ENCODE measurements around the gene RNF112. TPM values are rescaled to one million over a fixed set of nuclear protein-coding genes. Genes with fewer than 3 reads are reported as not detected.

The RNF112 gene
- total RNA-seq, 2 experiments from 2014 or later = 0.47 TPM; not detected in 1

DNA sequence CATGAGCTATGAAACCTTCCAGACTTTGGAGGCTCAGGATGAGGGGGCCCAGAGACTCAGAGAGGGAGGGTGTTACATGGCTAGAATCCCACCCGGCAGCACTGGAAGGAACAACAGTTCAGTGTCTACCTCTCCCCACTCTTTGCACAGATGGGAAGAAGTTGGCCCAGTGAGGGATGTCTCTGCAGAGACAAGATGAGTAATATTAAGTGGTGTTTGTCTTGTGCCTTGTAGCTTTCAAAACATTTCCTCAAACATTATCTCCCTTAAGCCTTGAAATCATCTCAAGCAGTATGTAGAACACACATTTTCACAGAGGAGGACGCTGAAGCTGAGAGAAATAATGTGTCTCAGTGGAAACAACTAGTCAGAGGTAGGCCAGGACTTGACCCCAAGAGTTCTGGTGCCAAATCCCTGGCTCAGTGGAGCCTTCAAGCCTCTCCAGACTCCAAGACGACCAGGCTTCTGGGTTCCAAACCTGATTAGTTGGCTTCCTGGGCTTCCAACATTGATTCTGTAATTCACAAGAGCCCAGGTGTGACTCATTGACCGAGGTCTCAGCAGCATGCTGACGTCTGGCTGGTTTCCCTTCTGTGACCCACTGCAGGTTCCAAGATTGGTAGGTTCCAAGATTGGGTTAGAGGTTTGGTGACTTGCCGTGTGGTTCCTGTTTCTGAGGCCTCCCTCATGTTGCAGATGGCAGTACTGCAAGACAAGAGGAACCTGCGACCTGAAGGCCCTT is 7.4 kb downstream of the RNF112 start:
- H3K27ac ChIP-seq (ENCODE audit: low read depth, low read length, poor library complexity, severe bottlenecking) = no peak overlapping the region
- no peaks in the 10 kb centered on the region for H4K20me1 ChIP-seq (ENCODE audit: insufficient read depth, low read length)
- ChIA-PET POLR2A (no interaction called here), CTCF (ENCODE audit: unreplicated experiment) (no interaction called here)
- H3K4me1 ChIP-seq (ENCODE audit: insufficient read depth, low read length, poor library complexity, severe bottlenecking) = peaks cover 5% of the 10 kb centered on the region
- H3K9me2 ChIP-seq (ENCODE audit: insufficient read depth, low read length) = no peaks in the 10 kb centered on the region
- H2AFZ ChIP-seq (ENCODE audit: low read length) = peak overlapping the region; percentile 61; the same call in 1 of the 2 replicates
- no peak overlapping the region for H3K4me3 ChIP-seq (ENCODE audit: low read depth, low read length, poor library complexity, severe bottlenecking)
- no peaks in the 10 kb centered on the region for H3K36me3 ChIP-seq (ENCODE audit: insufficient read depth, low read length)
- no peak overlapping the region for H3K4me2 ChIP-seq (ENCODE audit: low read length)
- BruUV-seq (replicated peaks) = no TSS peak
- intact Hi-C loops (cut with micrococcal nuclease; ENCODE audit: unreplicated experiment) = no loop called here
- no peaks in the 10 kb centered on the region for H3K79me2 ChIP-seq (ENCODE audit: insufficient read depth, low read depth, low read length)
- TF ChIP-seq EZH2phosphoT487 (IDR thresholded peaks at IDR 0.05; ENCODE audit: borderline replicate concordance, low read depth, low read length) = no peak
- TF ChIP-seq, protein P1, sequence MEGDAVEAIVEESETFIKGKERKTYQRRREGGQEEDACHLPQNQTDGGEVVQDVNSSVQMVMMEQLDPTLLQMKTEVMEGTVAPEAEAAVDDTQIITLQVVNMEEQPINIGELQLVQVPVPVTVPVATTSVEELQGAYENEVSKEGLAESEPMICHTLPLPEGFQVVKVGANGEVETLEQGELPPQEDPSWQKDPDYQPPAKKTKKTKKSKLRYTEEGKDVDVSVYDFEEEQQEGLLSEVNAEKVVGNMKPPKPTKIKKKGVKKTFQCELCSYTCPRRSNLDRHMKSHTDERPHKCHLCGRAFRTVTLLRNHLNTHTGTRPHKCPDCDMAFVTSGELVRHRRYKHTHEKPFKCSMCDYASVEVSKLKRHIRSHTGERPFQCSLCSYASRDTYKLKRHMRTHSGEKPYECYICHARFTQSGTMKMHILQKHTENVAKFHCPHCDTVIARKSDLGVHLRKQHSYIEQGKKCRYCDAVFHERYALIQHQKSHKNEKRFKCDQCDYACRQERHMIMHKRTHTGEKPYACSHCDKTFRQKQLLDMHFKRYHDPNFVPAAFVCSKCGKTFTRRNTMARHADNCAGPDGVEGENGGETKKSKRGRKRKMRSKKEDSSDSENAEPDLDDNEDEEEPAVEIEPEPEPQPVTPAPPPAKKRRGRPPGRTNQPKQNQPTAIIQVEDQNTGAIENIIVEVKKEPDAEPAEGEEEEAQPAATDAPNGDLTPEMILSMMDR (conservative IDR thresholded peaks at IDR 0.05; ENCODE audit: low read length) = no peak
- peak; percentile 34 for DNase-seq (ENCODE audit: low spot score)
- H3K9me3 ChIP-seq (ENCODE audit: low read length) = no peaks in the 10 kb centered on the region

DNA sequence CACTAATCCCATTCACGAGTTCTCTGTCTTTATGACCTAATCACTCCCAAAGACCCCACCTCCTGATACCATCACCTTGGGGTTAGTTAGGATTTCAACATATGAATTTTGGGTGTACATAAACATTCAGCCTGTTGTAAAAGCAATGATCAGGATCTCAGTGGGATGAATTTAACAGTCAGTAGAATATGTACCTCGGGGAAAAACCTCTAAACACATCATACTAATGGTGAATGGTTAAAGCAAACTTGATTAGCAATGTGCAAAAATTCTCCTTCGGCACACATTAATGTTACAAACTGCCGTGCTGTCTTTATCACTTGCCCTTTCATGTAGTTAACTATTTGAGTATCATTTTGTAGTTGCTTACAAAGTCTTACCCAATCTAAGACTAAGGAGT is 10.2 kb downstream of the RNF112 start:
- Histone ChIP-seq H3K9me2 (ENCODE audit: insufficient read depth, low read length) (no peaks in the 10 kb centered on the region), H3K36me3 (ENCODE audit: insufficient read depth, low read length) (no peaks in the 10 kb centered on the region), H3K4me3 (ENCODE audit: low read depth, low read length, poor library complexity, severe bottlenecking) (no peak overlapping the region), H3K27ac (ENCODE audit: low read depth, low read length, poor library complexity, severe bottlenecking) (no peak overlapping the region), H3K9me3 (ENCODE audit: low read length) (no peaks in the 10 kb centered on the region), H4K20me1 (ENCODE audit: insufficient read depth, low read length) (no peaks in the 10 kb centered on the region), H3K4me1 (ENCODE audit: insufficient read depth, low read length, poor library complexity, severe bottlenecking) (peaks cover 5% of the 10 kb centered on the region), H3K4me2 (ENCODE audit: low read length) (no peak overlapping the region), H3K79me2 (ENCODE audit: insufficient read depth, low read depth, low read length) (no peaks in the 10 kb centered on the region), H2AFZ (ENCODE audit: low read length) (no peak overlapping the region)
- intact Hi-C loops (cut with micrococcal nuclease; ENCODE audit: unreplicated experiment) = no loop called here
- BruUV-seq (replicated peaks) = no TSS peak
- TF ChIP-seq EZH2phosphoT487 (IDR thresholded peaks at IDR 0.05; ENCODE audit: borderline replicate concordance, low read depth, low read length) = no peak
- TF ChIP-seq, protein P1 (conservative IDR thresholded peaks at IDR 0.05; ENCODE audit: low read length) = no peak
- POLR2A ChIA-PET = no interaction called here
- no peak for DNase-seq (ENCODE audit: low spot score)
- CTCF ChIA-PET (ENCODE audit: unreplicated experiment) = no interaction called here

DNA sequence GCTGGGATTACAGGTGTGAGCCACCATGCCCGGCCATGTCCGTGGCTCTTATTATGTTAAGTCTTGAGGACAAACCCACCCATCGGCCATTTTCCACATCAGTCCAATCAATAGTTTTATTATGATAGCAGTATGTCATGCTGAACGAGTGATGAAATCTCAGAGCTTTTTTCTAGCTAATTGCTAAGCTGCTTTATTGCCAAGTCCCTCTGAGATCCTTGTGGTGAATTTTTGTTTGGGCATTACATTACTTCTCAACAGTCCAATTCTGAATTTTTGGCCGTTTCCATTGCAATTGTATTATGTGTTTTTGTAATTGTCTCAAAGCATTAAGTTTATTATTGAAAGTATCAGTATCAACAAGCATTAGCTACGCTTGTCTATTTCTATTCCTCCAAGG is 10.9 kb downstream of the RNF112 start:
- Histone ChIP-seq H3K4me3 (ENCODE audit: low read depth, low read length, poor library complexity, severe bottlenecking) (no peak overlapping the region), H3K4me2 (ENCODE audit: low read length) (no peak overlapping the region), H3K36me3 (ENCODE audit: insufficient read depth, low read length) (no peaks in the 10 kb centered on the region), H3K79me2 (ENCODE audit: insufficient read depth, low read depth, low read length) (no peaks in the 10 kb centered on the region), H3K9me3 (ENCODE audit: low read length) (no peaks in the 10 kb centered on the region), H2AFZ (ENCODE audit: low read length) (no peak overlapping the region), H3K9me2 (ENCODE audit: insufficient read depth, low read length) (no peaks in the 10 kb centered on the region), H3K4me1 (ENCODE audit: insufficient read depth, low read length, poor library complexity, severe bottlenecking) (peaks cover 5% of the 10 kb centered on the region), H3K27ac (ENCODE audit: low read depth, low read length, poor library complexity, severe bottlenecking) (no peak overlapping the region), H4K20me1 (ENCODE audit: insufficient read depth, low read length) (no peaks in the 10 kb centered on the region)
- BruUV-seq (replicated peaks) = no TSS peak
- intact Hi-C loops (cut with micrococcal nuclease; ENCODE audit: unreplicated experiment) = no loop called here
- POLR2A ChIA-PET = no interaction called here
- CTCF ChIA-PET (ENCODE audit: unreplicated experiment) = no interaction called here
- no peak for TF ChIP-seq EZH2phosphoT487 (IDR thresholded peaks at IDR 0.05; ENCODE audit: borderline replicate concordance, low read depth, low read length)
- TF ChIP-seq, protein P1 (conservative IDR thresholded peaks at IDR 0.05; ENCODE audit: low read length) = no peak
- DNase-seq (ENCODE audit: low spot score) = no peak

All from OCI-LY7 (cell line).